Panc1 (cell line): Measurements from ENCODE around the gene SMARCAD1. TPM values are rescaled to one million over a fixed set of nuclear protein-coding genes. Genes with fewer than 3 reads are reported as not detected.

Experiments used
- ATAC-seq: fragments of 200-7000 bp; cut with Tn5 transposase; 2 replicates; pipeline ENCODE4 v1.9.1; 2020; ENCODE audit warnings: mild to moderate bottlenecking, moderate library complexity
- BruUV-seq: library from RNA; stranded (reverse); fragments of 400-500 nt; replicated peaks from 2 replicates; lab custom pipeline; 2021; lab: Mats Ljungman, UMichigan
- CTCF ChIA-PET: fragments of 300-600 bp; sonication (Branson Sonifier 250); formaldehyde crosslinking; loops from one replicate; lab custom pipeline; 2022; ENCODE audit warnings: antibody characterized with exemption; lab: Charles Lee
- POLR2A ChIA-PET: fragments of 300-600 bp; sonication (Branson Sonifier 250); formaldehyde crosslinking; loops from one replicate; lab custom pipeline; 2022; ENCODE audit warnings: antibody characterized with exemption; lab: Charles Lee
- DNase-seq: peaks from one replicate; pipeline ENCODE4 v3.0.0-alpha.2; 2010; ENCODE audit warnings: low read depth, low spot score
- H3K27ac ChIP-seq: 2 replicates; pipeline ENCODE4 v1.5.1; 2011; ENCODE audit warnings: mild to moderate bottlenecking, low read length, inconsistent platforms
- H3K27me3 ChIP-seq: fragments of 200-500 bp; sonication (Bioruptor generic); 2 replicates; pipeline ENCODE4 v1.6.0; 2014; ENCODE audit warnings: low read length, inconsistent platforms; ENCODE audit not compliant: control insufficient read depth, insufficient read depth
- H3K36me3 ChIP-seq: fragments of 200-500 bp; sonication (Bioruptor generic); 2 replicates; pipeline ENCODE4 v1.5.1; 2014; ENCODE audit warnings: inconsistent platforms, mild to moderate bottlenecking, low read length, moderate library complexity; ENCODE audit not compliant: control insufficient read depth, insufficient read depth
- H3K4me1 ChIP-seq: 2 replicates; pipeline ENCODE4 v1.5.1; 2011; ENCODE audit warnings: inconsistent platforms, mild to moderate bottlenecking, low read length, moderate library complexity; ENCODE audit not compliant: control insufficient read depth, insufficient read depth
- H3K4me3 ChIP-seq, 2 experiments: 2 replicates each; pipeline ENCODE4 v1.5.1; 2011 to 2012; ENCODE audit warnings: low read depth in 2 of 2, low read length in 2 of 2, mild to moderate bottlenecking in 2 of 2, inconsistent platforms in 1 of 2, moderate library complexity in 1 of 2
- H3K9me3 ChIP-seq: fragments of 200-500 bp; sonication (Bioruptor generic); 2 replicates; pipeline ENCODE4 v1.5.1; 2014; ENCODE audit warnings: low read depth, mild to moderate bottlenecking, inconsistent platforms, low read length, moderate library complexity; ENCODE audit not compliant: control insufficient read depth, insufficient read depth
- POLR2AphosphoS5 ChIP-seq: IDR thresholded peaks from 2 replicates; pipeline ENCODE4 v1.6.1; 2012; ENCODE audit warnings: mild to moderate bottlenecking, low read depth, low read length, moderate library complexity
- SIN3A ChIP-seq: IDR thresholded peaks from 2 replicates; pipeline ENCODE4 v1.6.1; 2012; ENCODE audit warnings: low read depth, mild to moderate bottlenecking, low read length, moderate library complexity, borderline replicate concordance; ENCODE audit not compliant: insufficient read depth
- TCF7L2 ChIP-seq: IDR thresholded peaks from 2 replicates; pipeline ENCODE4 v1.6.1; 2011; ENCODE audit warnings: mild to moderate bottlenecking, low read depth, low read length, inconsistent platforms
- in situ Hi-C: cut with HindIII; loops from 2 replicates; pipeline ENCODE4 v1.10.0; 2016; ENCODE audit warnings: low sequenced_read_pairs, low pct_unique_long_range_greater_than_20kb
- intact Hi-C: fragments of 100-400 bp; cut with micrococcal nuclease; formaldehyde crosslinking; loops from one replicate; pipeline ENCODE4 v1.10.0; 2022; ENCODE audit not compliant: unreplicated experiment
- total RNA-seq: library from RNA; stranded (reverse); gene quantifications from one replicate; pipeline ENCODE4 v1.2.1, GENCODE V29; 2021; ENCODE audit not compliant: unreplicated experiment
- TF ChIP-seq, protein P1 (sequence below): fragments of 450-650 bp; IDR thresholded peaks from 2 replicates; pipeline ENCODE4 v1.5.1; 2017; ENCODE audit warnings: mild to moderate bottlenecking
- TF ChIP-seq, protein P2 (sequence below), 2 experiments: IDR thresholded peaks; 2 replicates each; pipeline ENCODE4 v1.6.1; 2011 to 2012; ENCODE audit warnings: low read depth in 2 of 2, control low read depth in 1 of 2, low read length in 1 of 2, mild to moderate bottlenecking in 1 of 2, moderate library complexity in 1 of 2; ENCODE audit not compliant: insufficient read depth in 1 of 2

SMARCAD1 gene
- total RNA-seq, 1 experiment from 2014 or later: 20.7 TPM

DNA sequence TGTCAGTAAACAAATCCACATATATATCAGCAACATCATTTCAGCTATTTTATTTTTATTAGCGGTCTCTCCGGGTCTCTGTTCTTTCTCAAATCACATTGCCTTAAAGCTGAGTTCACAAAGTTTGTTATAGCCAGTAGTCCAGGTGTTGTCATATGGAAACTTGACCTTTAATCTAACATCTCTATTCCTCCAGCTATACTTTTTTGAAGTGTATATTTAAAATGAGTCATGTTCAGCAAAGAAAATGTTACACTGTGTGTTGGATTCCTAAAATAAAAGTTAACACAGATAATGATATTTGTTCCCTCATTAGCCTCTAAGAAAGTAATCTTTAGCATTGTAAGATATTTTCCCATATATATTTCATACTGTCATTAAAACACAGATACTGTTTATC, 63.6 kb downstream of the SMARCAD1 start:
- ChIA-PET CTCF (no interaction called here), POLR2A (no interaction called here)
- ATAC-seq (no peak), DNase-seq (no peak)
- Histone ChIP-seq H3K36me3 (peaks cover 9% of the 10 kb centered on the region; the same call in 1 of the 2 replicates), H3K9me3 (no peaks in the 10 kb centered on the region), H3K4me1 (no peaks in the 10 kb centered on the region), H3K27me3 (no peaks in the 10 kb centered on the region), H3K27ac (no peak overlapping the region), H3K4me3 (no peak overlapping the region)
- intact Hi-C loops (no loop called here), in situ Hi-C loops (no loop called here)
- TF ChIP-seq, protein P1, sequence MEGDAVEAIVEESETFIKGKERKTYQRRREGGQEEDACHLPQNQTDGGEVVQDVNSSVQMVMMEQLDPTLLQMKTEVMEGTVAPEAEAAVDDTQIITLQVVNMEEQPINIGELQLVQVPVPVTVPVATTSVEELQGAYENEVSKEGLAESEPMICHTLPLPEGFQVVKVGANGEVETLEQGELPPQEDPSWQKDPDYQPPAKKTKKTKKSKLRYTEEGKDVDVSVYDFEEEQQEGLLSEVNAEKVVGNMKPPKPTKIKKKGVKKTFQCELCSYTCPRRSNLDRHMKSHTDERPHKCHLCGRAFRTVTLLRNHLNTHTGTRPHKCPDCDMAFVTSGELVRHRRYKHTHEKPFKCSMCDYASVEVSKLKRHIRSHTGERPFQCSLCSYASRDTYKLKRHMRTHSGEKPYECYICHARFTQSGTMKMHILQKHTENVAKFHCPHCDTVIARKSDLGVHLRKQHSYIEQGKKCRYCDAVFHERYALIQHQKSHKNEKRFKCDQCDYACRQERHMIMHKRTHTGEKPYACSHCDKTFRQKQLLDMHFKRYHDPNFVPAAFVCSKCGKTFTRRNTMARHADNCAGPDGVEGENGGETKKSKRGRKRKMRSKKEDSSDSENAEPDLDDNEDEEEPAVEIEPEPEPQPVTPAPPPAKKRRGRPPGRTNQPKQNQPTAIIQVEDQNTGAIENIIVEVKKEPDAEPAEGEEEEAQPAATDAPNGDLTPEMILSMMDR: no peak
- TF ChIP-seq SIN3A: no peak
- no TSS peak for BruUV-seq

DNA sequence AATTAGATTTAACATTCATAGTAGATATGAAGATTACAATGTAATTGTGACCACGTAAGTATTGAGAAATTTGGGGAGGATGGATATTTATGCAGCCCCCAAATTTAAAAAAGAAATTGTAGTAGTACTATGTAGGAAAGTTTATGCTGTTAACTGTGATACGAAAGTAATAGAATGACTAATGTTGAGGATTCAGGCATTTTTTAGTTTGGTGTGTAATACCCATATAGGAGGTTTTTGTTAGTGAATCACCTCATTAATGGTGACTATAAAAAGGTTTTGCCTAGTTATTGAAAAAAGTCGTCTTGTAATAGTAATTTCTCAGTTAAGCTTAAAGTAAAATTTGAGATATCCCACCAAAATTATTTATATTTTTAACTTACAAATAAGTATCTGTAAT, 67.2 kb downstream of the SMARCAD1 start:
- intact Hi-C loops: no loop called here
- no peaks in the 10 kb centered on the region for H3K27me3 ChIP-seq
- H3K4me3 ChIP-seq: no peak overlapping the region
- ChIA-PET CTCF (no interaction called here), POLR2A (no interaction called here)
- ATAC-seq (no peak), DNase-seq (no peak)
- peaks cover 18% of the 10 kb centered on the region; the same call in 1 of the 2 replicates for H3K36me3 ChIP-seq
- BruUV-seq: no TSS peak
- H3K4me1 ChIP-seq: no peaks in the 10 kb centered on the region
- in situ Hi-C loops: no loop called here
- no peaks in the 10 kb centered on the region for H3K9me3 ChIP-seq
- TF ChIP-seq, protein P1: no peak
- TF ChIP-seq, protein P2, sequence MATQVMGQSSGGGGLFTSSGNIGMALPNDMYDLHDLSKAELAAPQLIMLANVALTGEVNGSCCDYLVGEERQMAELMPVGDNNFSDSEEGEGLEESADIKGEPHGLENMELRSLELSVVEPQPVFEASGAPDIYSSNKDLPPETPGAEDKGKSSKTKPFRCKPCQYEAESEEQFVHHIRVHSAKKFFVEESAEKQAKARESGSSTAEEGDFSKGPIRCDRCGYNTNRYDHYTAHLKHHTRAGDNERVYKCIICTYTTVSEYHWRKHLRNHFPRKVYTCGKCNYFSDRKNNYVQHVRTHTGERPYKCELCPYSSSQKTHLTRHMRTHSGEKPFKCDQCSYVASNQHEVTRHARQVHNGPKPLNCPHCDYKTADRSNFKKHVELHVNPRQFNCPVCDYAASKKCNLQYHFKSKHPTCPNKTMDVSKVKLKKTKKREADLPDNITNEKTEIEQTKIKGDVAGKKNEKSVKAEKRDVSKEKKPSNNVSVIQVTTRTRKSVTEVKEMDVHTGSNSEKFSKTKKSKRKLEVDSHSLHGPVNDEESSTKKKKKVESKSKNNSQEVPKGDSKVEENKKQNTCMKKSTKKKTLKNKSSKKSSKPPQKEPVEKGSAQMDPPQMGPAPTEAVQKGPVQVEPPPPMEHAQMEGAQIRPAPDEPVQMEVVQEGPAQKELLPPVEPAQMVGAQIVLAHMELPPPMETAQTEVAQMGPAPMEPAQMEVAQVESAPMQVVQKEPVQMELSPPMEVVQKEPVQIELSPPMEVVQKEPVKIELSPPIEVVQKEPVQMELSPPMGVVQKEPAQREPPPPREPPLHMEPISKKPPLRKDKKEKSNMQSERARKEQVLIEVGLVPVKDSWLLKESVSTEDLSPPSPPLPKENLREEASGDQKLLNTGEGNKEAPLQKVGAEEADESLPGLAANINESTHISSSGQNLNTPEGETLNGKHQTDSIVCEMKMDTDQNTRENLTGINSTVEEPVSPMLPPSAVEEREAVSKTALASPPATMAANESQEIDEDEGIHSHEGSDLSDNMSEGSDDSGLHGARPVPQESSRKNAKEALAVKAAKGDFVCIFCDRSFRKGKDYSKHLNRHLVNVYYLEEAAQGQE (IDR thresholded peaks at IDR 0.05; ENCODE audit: insufficient read depth in 1 of 2, low read depth in 2 of 2, low read length in 1 of 2): no peak
- TF ChIP-seq SIN3A (no peak), POLR2AphosphoS5 (no peak), TCF7L2 (no peak)
- H3K27ac ChIP-seq: no peak overlapping the region
